ENCODE measurements around the gene RCSD1. TPM values are rescaled to one million over a fixed set of nuclear protein-coding genes. Genes with fewer than 3 reads are reported as not detected.
A peak's percentile ranks its signal among the peaks of the same experiment; 100 is the strongest.

Gene RCSD1
- total RNA-seq, 1 donor from 2014 or later: 2.3 TPM

GRCh38 chr1:167631386-167631935, 1.4 kb downstream of the RCSD1 start:
- H3K36me3 Mint-ChIP-seq (ENCODE audit: low read depth): no peaks in the 10 kb centered on the region
- H3K4me1 Mint-ChIP-seq: peaks cover 41% of the 10 kb centered on the region
- TF ChIP-seq, protein P1, sequence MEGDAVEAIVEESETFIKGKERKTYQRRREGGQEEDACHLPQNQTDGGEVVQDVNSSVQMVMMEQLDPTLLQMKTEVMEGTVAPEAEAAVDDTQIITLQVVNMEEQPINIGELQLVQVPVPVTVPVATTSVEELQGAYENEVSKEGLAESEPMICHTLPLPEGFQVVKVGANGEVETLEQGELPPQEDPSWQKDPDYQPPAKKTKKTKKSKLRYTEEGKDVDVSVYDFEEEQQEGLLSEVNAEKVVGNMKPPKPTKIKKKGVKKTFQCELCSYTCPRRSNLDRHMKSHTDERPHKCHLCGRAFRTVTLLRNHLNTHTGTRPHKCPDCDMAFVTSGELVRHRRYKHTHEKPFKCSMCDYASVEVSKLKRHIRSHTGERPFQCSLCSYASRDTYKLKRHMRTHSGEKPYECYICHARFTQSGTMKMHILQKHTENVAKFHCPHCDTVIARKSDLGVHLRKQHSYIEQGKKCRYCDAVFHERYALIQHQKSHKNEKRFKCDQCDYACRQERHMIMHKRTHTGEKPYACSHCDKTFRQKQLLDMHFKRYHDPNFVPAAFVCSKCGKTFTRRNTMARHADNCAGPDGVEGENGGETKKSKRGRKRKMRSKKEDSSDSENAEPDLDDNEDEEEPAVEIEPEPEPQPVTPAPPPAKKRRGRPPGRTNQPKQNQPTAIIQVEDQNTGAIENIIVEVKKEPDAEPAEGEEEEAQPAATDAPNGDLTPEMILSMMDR (conservative IDR thresholded peaks at IDR 0.05): no peak
- H3K9me3 Mint-ChIP-seq: no peaks in the 10 kb centered on the region
- no peak overlapping the region for H3K27ac Mint-ChIP-seq (ENCODE audit: unreplicated experiment)
- DNase-seq (ENCODE audit: low read depth, low spot score): no peak
- H3K4me3 Mint-ChIP-seq: peak overlapping the region; percentile 70
- peaks cover 77% of the 10 kb centered on the region for H3K27me3 Mint-ChIP-seq (ENCODE audit: low read depth)

- peaks cover 77% of the 10 kb centered on the region for H3K27me3 Mint-ChIP-seq (ENCODE audit: low read depth)
- DNase-seq (ENCODE audit: low read depth, low spot score): no peak
- peak overlapping the region; percentile 14 for H3K4me3 Mint-ChIP-seq
- no peaks in the 10 kb centered on the region for H3K36me3 Mint-ChIP-seq (ENCODE audit: low read depth)
- H3K9me3 Mint-ChIP-seq: no peaks in the 10 kb centered on the region
- TF ChIP-seq, protein P1 (conservative IDR thresholded peaks at IDR 0.05): no peak
- no peak overlapping the region for H3K27ac Mint-ChIP-seq (ENCODE audit: unreplicated experiment)
- peaks cover 41% of the 10 kb centered on the region for H3K4me1 Mint-ChIP-seq
Observed at GRCh38 chr1:167631936-167632614, 2.0 kb downstream of the RCSD1 start.

- DNase-seq (ENCODE audit: low read depth, low spot score): no peak
- no peak overlapping the region for H3K4me3 Mint-ChIP-seq
- peaks cover 75% of the 10 kb centered on the region for H3K27me3 Mint-ChIP-seq (ENCODE audit: low read depth)
- H3K9me3 Mint-ChIP-seq: no peaks in the 10 kb centered on the region
- H3K27ac Mint-ChIP-seq (ENCODE audit: unreplicated experiment): no peak overlapping the region
- peaks cover 41% of the 10 kb centered on the region for H3K4me1 Mint-ChIP-seq
- TF ChIP-seq, protein P1 (conservative IDR thresholded peaks at IDR 0.05): no peak
- no peaks in the 10 kb centered on the region for H3K36me3 Mint-ChIP-seq (ENCODE audit: low read depth)
Observed at GRCh38 chr1:167633258-167633944, 3.4 kb downstream of the RCSD1 start.

GRCh38 chr1:167634435-167634834, 4.4 kb downstream of the RCSD1 start:
- TF ChIP-seq, protein P1 (conservative IDR thresholded peaks at IDR 0.05): no peak
- DNase-seq (ENCODE audit: low read depth, low spot score): no peak
- peaks cover 65% of the 10 kb centered on the region for H3K27me3 Mint-ChIP-seq (ENCODE audit: low read depth)
- no peaks in the 10 kb centered on the region for H3K36me3 Mint-ChIP-seq (ENCODE audit: low read depth)
- H3K27ac Mint-ChIP-seq (ENCODE audit: unreplicated experiment): no peak overlapping the region
- peaks cover 38% of the 10 kb centered on the region for H3K4me1 Mint-ChIP-seq
- no peaks in the 10 kb centered on the region for H3K9me3 Mint-ChIP-seq
- no peak overlapping the region for H3K4me3 Mint-ChIP-seq

- H3K27me3 Mint-ChIP-seq (ENCODE audit: low read depth): peaks cover 60% of the 10 kb centered on the region
Observed at GRCh38 chr1:167635156-167635648, 5.2 kb downstream of the RCSD1 start.

More at GRCh38 chr1:167635156-167635648, 5.2 kb downstream of the RCSD1 start:
- TF ChIP-seq, protein P1 (conservative IDR thresholded peaks at IDR 0.05): no peak
- peaks cover 34% of the 10 kb centered on the region for H3K4me1 Mint-ChIP-seq
- H3K36me3 Mint-ChIP-seq (ENCODE audit: low read depth): no peaks in the 10 kb centered on the region
- H3K9me3 Mint-ChIP-seq: no peaks in the 10 kb centered on the region
- no peak overlapping the region for H3K4me3 Mint-ChIP-seq
- DNase-seq (ENCODE audit: low read depth, low spot score): no peak
- no peak overlapping the region for H3K27ac Mint-ChIP-seq (ENCODE audit: unreplicated experiment)

Measured in neural crest cell (in vitro differentiated cells).